SU-DHL-6 (cell line): ENCODE measurements around the gene USF2.

Experiments
- CTCF ChIP-seq: fragments of 200-600 bp; sonication (generic); IDR thresholded peaks from one replicate; pipeline ENCODE4 v1.5.1; 2017; ENCODE audit warnings: antibody characterized with exemption, mild to moderate bottlenecking, low read length, moderate library complexity; ENCODE audit not compliant: insufficient read depth, poor library complexity, severe bottlenecking
- EZH2phosphoT487 ChIP-seq: fragments of 200-600 bp; sonication (generic), shearing (Covaris generic); conservative IDR thresholded peaks from 2 replicates; pipeline ENCODE4 v1.6.1; 2018; ENCODE audit warnings: mild to moderate bottlenecking, antibody characterized with exemption, low read length, moderate library complexity, mixed read lengths

- no peak for TF ChIP-seq CTCF
- TF ChIP-seq EZH2phosphoT487: no peak
Measured at GRCh38 chr19:35265900-35266519, 2.8 kb upstream of the USF2 start.
